ENCODE measurements around the gene WT1.

- TF ChIP-seq CTCF (IDR thresholded peaks at IDR 0.05) (no peak), POLR2A (IDR thresholded peaks at IDR 0.05) (no peak)
Observed at GRCh38 chr11:32426192-32426591, 9.1 kb downstream of the WT1 start.

Data from heart left ventricle (tissue), 13 donors.